H1 (cell line): Measurements from ENCODE around the gene FTSJ3.

Source experiments
- ASH2L ChIP-seq: fragments of 200-600, 300-600 bp; sonication (generic); IDR thresholded peaks from one replicate; pipeline ENCODE4 v1.7.1; 2017; ENCODE audit warnings: low read length
- EZH2 ChIP-seq: fragments of 200-600 bp; sonication (generic); IDR thresholded peaks from 2 replicates; pipeline ENCODE4 v1.7.1; 2012; ENCODE audit warnings: low read depth, mild to moderate bottlenecking, moderate library complexity, low read length, inconsistent platforms; ENCODE audit not compliant: severe bottlenecking
- FOSL1 ChIP-seq: IDR thresholded peaks from 2 replicates; pipeline ENCODE4 v1.6.1; 2011; ENCODE audit warnings: mild to moderate bottlenecking, low read depth, low read length, moderate library complexity; ENCODE audit not compliant: insufficient read depth
- POLR2A ChIP-seq, 2 experiments: IDR thresholded peaks; 1 replicate in 1 of 2; 2 replicates in 1 of 2; pipeline ENCODE4 v1.6.1; 2011; ENCODE audit warnings: low read depth in 2 of 2, low read length in 2 of 2, mild to moderate bottlenecking in 2 of 2; ENCODE audit errors: control extremely low read depth in 1 of 2

GRCh38 chr17:63855185-63855584 is 27.7 kb upstream of the FTSJ3 start:
- TF ChIP-seq EZH2 (no peak), FOSL1 (no peak), ASH2L (no peak), POLR2A (IDR thresholded peaks at IDR 0.05; ENCODE audit: control extremely low read depth in 1 of 2, low read depth in 2 of 2, low read length in 2 of 2) (no peak)
